GM19193 (cell line): ENCODE results near the gene GALNT10.

Experiments used
- POLR2A ChIP-seq: IDR thresholded peaks from 4 replicates; pipeline ENCODE4 v1.6.1; 2011; ENCODE audit not compliant: insufficient read depth, insufficient read length; ENCODE audit errors: extremely low read depth

Gene GALNT10

GRCh38 chr5:154345255-154345952 is 154.9 kb downstream of the GALNT10 start:
- TF ChIP-seq POLR2A = no peak

GRCh38 chr5:154346427-154346826 is 155.9 kb downstream of the GALNT10 start:
- TF ChIP-seq POLR2A = no peak

- no peak for TF ChIP-seq POLR2A
These were observed 159.2 kb downstream of the GALNT10 start for GRCh38 chr5:154349626-154350264.

- no peak for TF ChIP-seq POLR2A
These were observed 160.6 kb downstream of the GALNT10 start for GRCh38 chr5:154351141-154351540.

- no peak for TF ChIP-seq POLR2A
These were observed 161.0 kb downstream of the GALNT10 start for GRCh38 chr5:154351566-154351965.

GRCh38 chr5:154352960-154353548 is 162.5 kb downstream of the GALNT10 start:
- TF ChIP-seq POLR2A = no peak

GRCh38 chr5:154355129-154355611 is 164.6 kb downstream of the GALNT10 start:
- TF ChIP-seq POLR2A = no peak

- no peak for TF ChIP-seq POLR2A
These were observed 165.6 kb downstream of the GALNT10 start for GRCh38 chr5:154356020-154356655.

- TF ChIP-seq POLR2A = no peak
These were observed 166.4 kb downstream of the GALNT10 start for GRCh38 chr5:154356958-154357357.

GRCh38 chr5:154358516-154359220 is 168.1 kb downstream of the GALNT10 start:
- no peak for TF ChIP-seq POLR2A

- TF ChIP-seq POLR2A = no peak
These were observed 168.7 kb downstream of the GALNT10 start for GRCh38 chr5:154359221-154359573.

- no peak for TF ChIP-seq POLR2A
These were observed 172.9 kb downstream of the GALNT10 start for GRCh38 chr5:154363411-154363810.

GRCh38 chr5:154364771-154365170 is 174.2 kb downstream of the GALNT10 start:
- no peak for TF ChIP-seq POLR2A

GRCh38 chr5:154365823-154366222 is 175.3 kb downstream of the GALNT10 start:
- TF ChIP-seq POLR2A = no peak

- TF ChIP-seq POLR2A = no peak
These were observed 175.8 kb downstream of the GALNT10 start for GRCh38 chr5:154366353-154366752.
